H9 (cell line): ENCODE results near the gene LHX4. TPM values are rescaled to one million over a fixed set of nuclear protein-coding genes. Genes with fewer than 3 reads are reported as not detected.

Source experiments
- DNase-seq: peaks from one replicate; pipeline ENCODE4 v3.0.0-alpha.2; 2017
- H2AFZ ChIP-seq: one replicate; pipeline ENCODE4 v1.6.1; 2013; ENCODE audit warnings: mild to moderate bottlenecking, low read length, control low read depth, moderate library complexity
- H2AK5ac ChIP-seq: 2 replicates; pipeline ENCODE4 v1.6.1; 2013; ENCODE audit warnings: low read length, control low read depth, mixed read lengths; ENCODE audit not compliant: insufficient read length
- H2BK120ac ChIP-seq: one replicate; pipeline ENCODE4 v1.6.1; 2013; ENCODE audit warnings: low read depth, mild to moderate bottlenecking, low read length, control low read depth, inconsistent platforms; ENCODE audit not compliant: poor library complexity, severe bottlenecking
- H2BK12ac ChIP-seq: 2 replicates; pipeline ENCODE4 v1.6.1; 2013; ENCODE audit warnings: low read length, control low read depth, mixed read lengths, low read depth; ENCODE audit not compliant: insufficient read length
- H2BK15ac ChIP-seq: 2 replicates; pipeline ENCODE4 v1.6.1; 2013; ENCODE audit warnings: low read depth, low read length, control low read depth
- H2BK20ac ChIP-seq: one replicate; pipeline ENCODE4 v1.6.1; 2013; ENCODE audit warnings: low read depth, mild to moderate bottlenecking, low read length, control low read depth, inconsistent platforms; ENCODE audit not compliant: poor library complexity, severe bottlenecking
- H2BK5ac ChIP-seq: 2 replicates; pipeline ENCODE4 v1.6.1; 2013; ENCODE audit warnings: low read length, control low read depth, mixed read lengths; ENCODE audit not compliant: insufficient read length
- H3K14ac ChIP-seq: 2 replicates; pipeline ENCODE4 v1.6.1; 2013; ENCODE audit warnings: low read length, control low read depth; ENCODE audit not compliant: insufficient read depth
- H3K18ac ChIP-seq: 2 replicates; pipeline ENCODE4 v1.6.1; 2013; ENCODE audit warnings: low read depth, mild to moderate bottlenecking, mixed read lengths, low read length, control low read depth; ENCODE audit not compliant: insufficient read length
- H3K23ac ChIP-seq: 2 replicates; pipeline ENCODE4 v1.6.1; 2013; ENCODE audit warnings: low read length, control low read depth, mixed read lengths, low read depth; ENCODE audit not compliant: insufficient read length
- H3K23me2 ChIP-seq: 2 replicates; pipeline ENCODE4 v1.6.1; 2013; ENCODE audit warnings: low read depth, mild to moderate bottlenecking, mixed read lengths, low read length, control low read depth; ENCODE audit not compliant: insufficient read length, poor library complexity, severe bottlenecking
- H3K27ac ChIP-seq: 2 replicates; pipeline ENCODE4 v1.5.1; 2013; ENCODE audit warnings: low read length, control low read depth, mixed read lengths, low read depth; ENCODE audit not compliant: insufficient read length
- H3K27me3 ChIP-seq: 2 replicates; pipeline ENCODE4 v1.6.1; 2013; ENCODE audit warnings: low read length, control low read depth, inconsistent platforms; ENCODE audit not compliant: insufficient read depth
- H3K4ac ChIP-seq: 2 replicates; pipeline ENCODE4 v1.6.1; 2013; ENCODE audit warnings: low read depth, mild to moderate bottlenecking, control low read depth, inconsistent platforms, low read length, moderate library complexity
- H3K4me1 ChIP-seq: 2 replicates; pipeline ENCODE4 v1.6.1; 2013; ENCODE audit warnings: low read length, control low read depth, inconsistent platforms; ENCODE audit not compliant: insufficient read depth
- H3K4me2 ChIP-seq: 2 replicates; pipeline ENCODE4 v1.6.1; 2013; ENCODE audit warnings: low read length, control low read depth, mixed read lengths; ENCODE audit not compliant: insufficient read length, insufficient read depth
- H3K56ac ChIP-seq: 2 replicates; pipeline ENCODE4 v1.6.1; 2013; ENCODE audit warnings: low read depth, mild to moderate bottlenecking, mixed read lengths, low read length, control low read depth; ENCODE audit not compliant: insufficient read length
- H3K79me1 ChIP-seq: 2 replicates; pipeline ENCODE4 v1.6.1; 2013; ENCODE audit warnings: low read depth, mild to moderate bottlenecking, moderate library complexity, low read length, control low read depth, inconsistent platforms; ENCODE audit not compliant: insufficient read depth, poor library complexity, severe bottlenecking
- H3K79me2 ChIP-seq: 2 replicates; pipeline ENCODE4 v1.6.1; 2013; ENCODE audit warnings: low read length, control low read depth, inconsistent platforms; ENCODE audit not compliant: insufficient read depth
- H3K9ac ChIP-seq: 2 replicates; pipeline ENCODE4 v1.6.1; 2013; ENCODE audit warnings: low read length, control low read depth, mixed read lengths; ENCODE audit not compliant: insufficient read length; ENCODE audit errors: extremely low read depth
- H3K9me3 ChIP-seq: one replicate; pipeline ENCODE4 v1.6.1; 2013; ENCODE audit warnings: low read depth, low read length, inconsistent platforms; ENCODE audit not compliant: control insufficient read depth
- H3T11ph ChIP-seq: one replicate; pipeline ENCODE4 v1.6.1; 2013; ENCODE audit warnings: mild to moderate bottlenecking, low read length, control low read depth, inconsistent platforms
- H4K20me1 ChIP-seq: one replicate; pipeline ENCODE4 v1.6.1; 2013; ENCODE audit not compliant: control insufficient read depth, insufficient read length, insufficient read depth
- H4K5ac ChIP-seq: 2 replicates; pipeline ENCODE4 v1.6.1; 2013; ENCODE audit warnings: low read depth, mild to moderate bottlenecking, mixed read lengths, low read length, control low read depth; ENCODE audit not compliant: insufficient read length
- H4K8ac ChIP-seq: replicated peaks from 2 replicates; pipeline ENCODE4 v1.6.1; 2013; ENCODE audit warnings: low read length, control low read depth, mixed read lengths, low read depth; ENCODE audit not compliant: insufficient read length
- H4K91ac ChIP-seq: 2 replicates; pipeline ENCODE4 v1.6.1; 2013; ENCODE audit warnings: low read depth, mild to moderate bottlenecking, moderate library complexity, mixed read lengths, low read length, control low read depth; ENCODE audit not compliant: insufficient read length
- H3K27ac Mint-ChIP-seq, 3 experiments: 2 replicates in 2 of 3; 3 replicates in 1 of 3; pipeline ENCODE4 v1.8.0; 2020 to 2021; ENCODE audit warnings: mixed read lengths in 3 of 3, mild to moderate bottlenecking in 1 of 3, moderate library complexity in 1 of 3
- H3K27me3 Mint-ChIP-seq: 2 replicates; pipeline ENCODE4 v1.8.0; 2021; ENCODE audit warnings: low read depth, mild to moderate bottlenecking, moderate library complexity, mixed read lengths
- H3K36me3 Mint-ChIP-seq, 3 experiments: 2 replicates in 2 of 3; 3 replicates in 1 of 3; pipeline ENCODE4 v1.8.0; 2020 to 2021; ENCODE audit warnings: low read depth in 3 of 3, mixed read lengths in 3 of 3; ENCODE audit not compliant: insufficient read depth in 1 of 3
- H3K4me1 Mint-ChIP-seq, 2 experiments: 2 replicates each; pipeline ENCODE4 v1.8.0; 2020; ENCODE audit warnings: mixed read lengths in 2 of 2
- H3K4me3 Mint-ChIP-seq, 2 experiments: 2 replicates in 1 of 2; 3 replicates in 1 of 2; pipeline ENCODE4 v1.8.0; 2020 to 2021; ENCODE audit warnings: mild to moderate bottlenecking in 2 of 2, mixed read lengths in 2 of 2, moderate library complexity in 1 of 2
- H3K9me3 Mint-ChIP-seq, 2 experiments: 2 replicates in 1 of 2; 3 replicates in 1 of 2; pipeline ENCODE4 v1.8.0; 2020; ENCODE audit warnings: mild to moderate bottlenecking in 2 of 2, mixed read lengths in 2 of 2, moderate library complexity in 1 of 2
- CTCF ChIP-seq: fragments of 200-600 bp; sonication (generic); conservative IDR thresholded peaks from 3 replicates; pipeline ENCODE4 v1.8.0; 2021; ENCODE audit warnings: antibody characterized with exemption, mild to moderate bottlenecking
- WGBS: extraction: QIAGEN DNeasy Blood & Tissue Kit; methylation state at CpG from one replicate; pipeline ENCODE4 v1.1.7; 2013; ENCODE audit warnings: missing lambda C conversion rate, low lambda C conversion rate, mixed read lengths; ENCODE audit not compliant: insufficient read length; ENCODE audit errors: extremely low coverage; 5-methylcytosine and 5-hydroxymethylcytosine counted together
- total RNA-seq: library from RNA; stranded (reverse); gene quantifications from 2 replicates; pipeline ENCODE4 v1.2.1, GENCODE V29; 2021

The LHX4 gene
- total RNA-seq, 1 experiment from 2014 or later = 1.9 TPM

- Histone ChIP-seq H3K9ac (no peak overlapping the region), H3T11ph (no peak overlapping the region), H2BK20ac (no peak overlapping the region), H3K4me1 (no peaks in the 10 kb centered on the region), H3K79me1 (no peaks in the 10 kb centered on the region), H3K4me2 (no peak overlapping the region), H3K27ac (no peak overlapping the region), H3K27me3 (no peaks in the 10 kb centered on the region), H3K79me2 (no peaks in the 10 kb centered on the region), H3K56ac (no peak overlapping the region), H4K91ac (no peak overlapping the region), H3K23me2 (no peaks in the 10 kb centered on the region), H2BK12ac (no peak overlapping the region), H2BK5ac (no peak overlapping the region), H4K8ac (no peak overlapping the region), H3K23ac (no peak overlapping the region), H2BK15ac (no peak overlapping the region), H4K20me1 (no peaks in the 10 kb centered on the region), H3K18ac (no peak overlapping the region), H3K9me3 (no peaks in the 10 kb centered on the region), H3K4ac (no peak overlapping the region), H4K5ac (no peak overlapping the region), H2AK5ac (no peak overlapping the region), H2AFZ (no peak overlapping the region), H2BK120ac (no peak overlapping the region), H3K14ac (no peak overlapping the region)
- Mint-ChIP-seq H3K4me3 (no peak overlapping the region), H3K27me3 (no peaks in the 10 kb centered on the region), H3K36me3 (peaks cover 5 to 8% (median 7%) of the 10 kb centered on the region in 3 experiments; a peak in 4 of 7 replicates), H3K27ac (no peak overlapping the region), H3K9me3 (peaks cover 4 to 7% of the 10 kb centered on the region in 2 experiments; a peak in 2 of 5 replicates), H3K4me1 (no peaks in the 10 kb centered on the region)
- no peak for DNase-seq
- no peak for TF ChIP-seq CTCF
- no CpG with 5 or more reads among the region's 1 CpG for WGBS
Observed at GRCh38 chr1:180288940-180289339, 58.9 kb downstream of the LHX4 start.
